ENCODE results near the gene SDHAF4. TPM values are rescaled to one million over a fixed set of nuclear protein-coding genes. Genes with fewer than 3 reads are reported as not detected.
"Not testable (repeated sequence)": the region's sequence is repeated elsewhere in the genome, so short reads cannot be mapped to it uniquely, and the experiment has no call there.

SDHAF4 gene
- total and polyA plus RNA-seq, 2 experiments from 2014 or later: 11.9 to 16.0 TPM

DNA sequence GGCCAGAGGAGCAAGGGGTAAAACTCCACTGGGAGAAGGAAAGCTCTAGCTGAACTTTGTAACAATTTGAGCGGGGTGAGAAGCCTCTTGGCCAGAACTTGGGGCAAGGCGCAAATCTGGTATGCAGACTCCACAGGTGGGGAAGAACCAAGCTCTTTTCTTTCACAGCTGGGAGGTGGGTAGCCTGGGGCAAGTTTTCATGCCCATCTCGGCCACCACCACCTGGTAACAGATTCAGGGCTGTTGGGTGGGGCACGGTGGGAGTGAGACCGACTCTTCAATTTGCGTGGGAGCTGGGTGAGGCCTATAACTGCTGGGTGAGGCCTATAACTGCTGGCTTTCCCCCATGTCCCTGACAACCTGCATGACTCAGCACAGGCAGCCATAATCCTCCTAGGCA lies 37.5 kb downstream of the SDHAF4 start:
- Histone ChIP-seq H3K4me2 (no peak overlapping the region), H3K9me2 (replicated peaks; ENCODE audit: insufficient read depth) (no peaks in the 10 kb centered on the region), H4K20me1 (ENCODE audit: insufficient read depth, poor library complexity, severe bottlenecking) (no peaks in the 10 kb centered on the region), H3K79me2 (no peaks in the 10 kb centered on the region), H3K4me1 (ENCODE audit: insufficient read depth) (no peaks in the 10 kb centered on the region), H3K27me3 (no peaks in the 10 kb centered on the region), H2AFZ (no peak overlapping the region), H3K9me3 (ENCODE audit: low read depth) (no peaks in the 10 kb centered on the region), H3K4me3 (no peak overlapping the region), H3K36me3 (replicated peaks; ENCODE audit: insufficient read depth, low read depth) (no peaks in the 10 kb centered on the region), H3K27ac (no peak overlapping the region)
- WGBS (ENCODE audit: low lambda C conversion rate, missing lambda C conversion rate): 93% methylated on average over 6 of the region's 6 CpGs
- TF ChIP-seq EZH2phosphoT487 (IDR thresholded peaks at IDR 0.05; ENCODE audit: low read depth, severe bottlenecking, unreplicated experiment): no peak
- TF ChIP-seq EZH2 (IDR thresholded peaks at IDR 0.05; ENCODE audit: borderline replicate concordance): no peak
- TF ChIP-seq CTCF (IDR thresholded peaks at IDR 0.05; ENCODE audit: poor library complexity): no peak
- DNase-seq (ENCODE audit: low spot score): no peak

GRCh38 chr6:70607371-70607770 lies 40.6 kb downstream of the SDHAF4 start:
- not testable (repeated sequence) for H3K4me2 ChIP-seq; H3K4me1 ChIP-seq (ENCODE audit: insufficient read depth); H4K20me1 ChIP-seq (ENCODE audit: insufficient read depth, poor library complexity, severe bottlenecking); H2AFZ ChIP-seq; H3K9me3 ChIP-seq (ENCODE audit: low read depth); DNase-seq (ENCODE audit: low spot score); H3K9me2 ChIP-seq (replicated peaks; ENCODE audit: insufficient read depth); H3K27ac ChIP-seq; H3K36me3 ChIP-seq (replicated peaks; ENCODE audit: insufficient read depth, low read depth); H3K79me2 ChIP-seq; H3K27me3 ChIP-seq; H3K4me3 ChIP-seq
- 78% methylated on average over 2 of the region's 2 CpGs for WGBS (ENCODE audit: low lambda C conversion rate, missing lambda C conversion rate)

- H3K9me3 ChIP-seq (ENCODE audit: low read depth); H3K9me2 ChIP-seq (replicated peaks; ENCODE audit: insufficient read depth); H4K20me1 ChIP-seq (ENCODE audit: insufficient read depth, poor library complexity, severe bottlenecking); H3K27me3 ChIP-seq; H2AFZ ChIP-seq; H3K36me3 ChIP-seq (replicated peaks; ENCODE audit: insufficient read depth, low read depth); H3K4me1 ChIP-seq (ENCODE audit: insufficient read depth); H3K79me2 ChIP-seq; H3K27ac ChIP-seq; H3K4me2 ChIP-seq; DNase-seq (ENCODE audit: low spot score); H3K4me3 ChIP-seq: not testable (repeated sequence)
- WGBS (ENCODE audit: low lambda C conversion rate, missing lambda C conversion rate): 92% methylated on average over 10 of the region's 13 CpGs
Measured at GRCh38 chr6:70609181-70609580, 42.5 kb downstream of the SDHAF4 start.

DNA sequence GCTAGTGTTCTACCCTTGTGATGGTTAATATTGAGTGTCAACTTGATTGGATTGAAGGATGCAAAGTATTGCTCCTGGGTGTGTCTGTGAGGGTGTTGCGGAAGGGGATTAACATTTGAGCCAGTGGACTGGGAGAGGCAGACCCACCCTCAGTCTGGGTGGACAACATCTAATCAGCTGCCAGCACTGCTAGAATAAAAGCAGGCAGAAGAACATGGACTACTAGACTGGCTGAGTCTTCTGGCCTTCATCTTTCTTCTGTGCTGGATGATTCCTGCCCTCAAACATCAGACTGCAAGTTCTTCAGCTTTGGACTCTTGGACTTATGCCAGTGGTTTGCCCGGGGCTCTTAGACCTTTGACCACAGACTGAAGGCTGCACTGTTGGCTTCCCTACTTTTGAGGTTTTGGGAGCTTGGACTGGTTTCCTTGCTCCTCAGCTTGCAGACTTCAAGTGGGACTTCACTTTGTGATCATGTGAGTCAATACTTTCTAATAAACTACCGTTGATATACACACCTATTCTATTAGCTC lies 50.1 kb downstream of the SDHAF4 start:
- no peak overlapping the region for H3K4me2 ChIP-seq
- no peaks in the 10 kb centered on the region for H3K36me3 ChIP-seq (replicated peaks; ENCODE audit: insufficient read depth, low read depth)
- 80% methylated on average over 3 of the region's 3 CpGs for WGBS (ENCODE audit: low lambda C conversion rate, missing lambda C conversion rate)
- no peaks in the 10 kb centered on the region for H3K9me3 ChIP-seq (ENCODE audit: low read depth)
- no peak overlapping the region for H3K4me3 ChIP-seq
- TF ChIP-seq EZH2phosphoT487 (IDR thresholded peaks at IDR 0.05; ENCODE audit: low read depth, severe bottlenecking, unreplicated experiment): no peak
- TF ChIP-seq EZH2 (IDR thresholded peaks at IDR 0.05; ENCODE audit: borderline replicate concordance): no peak
- no peak for TF ChIP-seq CTCF (IDR thresholded peaks at IDR 0.05; ENCODE audit: poor library complexity)
- H3K27me3 ChIP-seq: no peaks in the 10 kb centered on the region
- no peaks in the 10 kb centered on the region for H4K20me1 ChIP-seq (ENCODE audit: insufficient read depth, poor library complexity, severe bottlenecking)
- no peaks in the 10 kb centered on the region for H3K4me1 ChIP-seq (ENCODE audit: insufficient read depth)
- no peaks in the 10 kb centered on the region for H3K9me2 ChIP-seq (replicated peaks; ENCODE audit: insufficient read depth)
- no peak overlapping the region for H2AFZ ChIP-seq
- H3K27ac ChIP-seq: no peak overlapping the region
- H3K79me2 ChIP-seq: no peaks in the 10 kb centered on the region
- no peak for DNase-seq (ENCODE audit: low spot score)
